ENCODE measurements around the gene CDCP2. TPM values are rescaled to one million over a fixed set of nuclear protein-coding genes. Genes with fewer than 3 reads are reported as not detected.

CDCP2 gene
- total RNA-seq, 1 experiment from 2014 or later = not detected

DNA sequence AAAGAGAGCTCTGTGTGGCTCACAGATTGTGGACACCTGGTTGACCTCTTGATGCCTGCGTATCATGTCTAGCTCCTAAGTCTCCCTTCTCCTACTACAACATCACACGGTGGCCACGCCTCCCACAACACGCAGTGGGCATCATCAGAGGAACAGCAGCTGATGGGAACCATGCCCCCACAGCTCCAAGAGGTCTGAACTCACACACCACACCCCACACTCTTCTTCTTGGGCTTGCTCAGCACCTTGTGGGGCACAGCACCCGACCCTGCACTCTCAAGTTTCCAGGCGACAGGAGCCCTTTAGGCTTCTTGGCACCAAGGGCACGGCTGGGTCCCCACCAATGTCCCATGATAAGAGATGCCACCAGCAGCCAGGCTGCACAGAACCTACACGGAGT lies 18.8 kb upstream of the CDCP2 start:
- no peak overlapping the region for H3K9ac ChIP-seq (ENCODE audit: low read length)
- no TSS peak for BruUV-seq (replicated peaks)
- no peak overlapping the region for H3K27ac ChIP-seq (ENCODE audit: low read length)
- POLR2A ChIA-PET (ENCODE audit: unreplicated experiment) = no interaction called here
- H3K27me3 ChIP-seq (ENCODE audit: low read length) = no peaks in the 10 kb centered on the region
- ATAC-seq (no peak), DNase-seq (no peak)
- no peaks in the 10 kb centered on the region for H3K9me3 ChIP-seq (ENCODE audit: low read length)
- peaks cover 6% of the 10 kb centered on the region; the same call in 1 of the 2 replicates for H3K4me1 ChIP-seq (ENCODE audit: insufficient read depth, low read length)
- no peak overlapping the region for H3K4me2 ChIP-seq (ENCODE audit: low read length)
- H3F3A ChIP-seq (ENCODE audit: low read length, unreplicated experiment) = no peaks in the 10 kb centered on the region
- H4K20me1 ChIP-seq (ENCODE audit: low read length) = no peaks in the 10 kb centered on the region
- no peak overlapping the region for H2AFZ ChIP-seq (ENCODE audit: low read length)
- H3K36me3 ChIP-seq (ENCODE audit: low read depth, low read length) = no peaks in the 10 kb centered on the region
- intact Hi-C loops (cut with micrococcal nuclease) = no loop called here
- no peaks in the 10 kb centered on the region for H3K9me2 ChIP-seq (replicated peaks; ENCODE audit: low read length)
- CTCF ChIA-PET = no interaction called here
- H3K4me3 ChIP-seq (ENCODE audit: low read length) = no peak overlapping the region
- TF ChIP-seq EZH2 (IDR thresholded peaks at IDR 0.05; ENCODE audit: low read length, unreplicated experiment) (no peak), EZH2phosphoT487 (IDR thresholded peaks at IDR 0.05; ENCODE audit: borderline replicate concordance, low read length) (no peak)
- TF ChIP-seq, protein P1, sequence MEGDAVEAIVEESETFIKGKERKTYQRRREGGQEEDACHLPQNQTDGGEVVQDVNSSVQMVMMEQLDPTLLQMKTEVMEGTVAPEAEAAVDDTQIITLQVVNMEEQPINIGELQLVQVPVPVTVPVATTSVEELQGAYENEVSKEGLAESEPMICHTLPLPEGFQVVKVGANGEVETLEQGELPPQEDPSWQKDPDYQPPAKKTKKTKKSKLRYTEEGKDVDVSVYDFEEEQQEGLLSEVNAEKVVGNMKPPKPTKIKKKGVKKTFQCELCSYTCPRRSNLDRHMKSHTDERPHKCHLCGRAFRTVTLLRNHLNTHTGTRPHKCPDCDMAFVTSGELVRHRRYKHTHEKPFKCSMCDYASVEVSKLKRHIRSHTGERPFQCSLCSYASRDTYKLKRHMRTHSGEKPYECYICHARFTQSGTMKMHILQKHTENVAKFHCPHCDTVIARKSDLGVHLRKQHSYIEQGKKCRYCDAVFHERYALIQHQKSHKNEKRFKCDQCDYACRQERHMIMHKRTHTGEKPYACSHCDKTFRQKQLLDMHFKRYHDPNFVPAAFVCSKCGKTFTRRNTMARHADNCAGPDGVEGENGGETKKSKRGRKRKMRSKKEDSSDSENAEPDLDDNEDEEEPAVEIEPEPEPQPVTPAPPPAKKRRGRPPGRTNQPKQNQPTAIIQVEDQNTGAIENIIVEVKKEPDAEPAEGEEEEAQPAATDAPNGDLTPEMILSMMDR (conservative IDR thresholded peaks at IDR 0.05; ENCODE audit: low read depth, low read length) = no peak
- no peaks in the 10 kb centered on the region for H3K79me2 ChIP-seq (ENCODE audit: low read length)

DNA sequence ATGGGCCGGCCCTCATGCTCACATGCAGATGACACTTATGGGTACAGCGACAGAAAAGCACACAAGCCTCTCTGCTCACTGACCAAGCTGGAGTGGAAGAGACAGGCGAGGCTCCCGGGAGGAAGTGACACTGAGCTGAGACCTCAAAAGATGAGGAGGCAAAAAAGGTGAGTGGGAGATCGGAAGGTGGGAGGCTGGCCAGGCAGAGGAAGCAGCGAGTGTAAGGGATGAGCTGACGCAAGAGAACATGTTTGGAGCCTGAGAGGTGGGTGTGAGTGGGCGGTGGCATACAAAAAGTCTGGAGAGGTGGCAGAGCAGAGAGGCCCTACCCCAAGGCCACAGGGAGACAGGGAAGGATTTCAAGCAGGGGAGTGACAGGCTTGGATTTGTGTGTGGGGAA lies 18.2 kb upstream of the CDCP2 start:
- H3K9me2 ChIP-seq (replicated peaks; ENCODE audit: low read length) = no peaks in the 10 kb centered on the region
- no peaks in the 10 kb centered on the region for H4K20me1 ChIP-seq (ENCODE audit: low read length)
- ATAC-seq (no peak), DNase-seq (no peak)
- no peaks in the 10 kb centered on the region for H3K79me2 ChIP-seq (ENCODE audit: low read length)
- H3K4me1 ChIP-seq (ENCODE audit: insufficient read depth, low read length) = peaks cover 6% of the 10 kb centered on the region; the same call in 1 of the 2 replicates
- H3K4me3 ChIP-seq (ENCODE audit: low read length) = no peak overlapping the region
- H3K9me3 ChIP-seq (ENCODE audit: low read length) = no peaks in the 10 kb centered on the region
- no peak overlapping the region for H3K4me2 ChIP-seq (ENCODE audit: low read length)
- CTCF ChIA-PET = no interaction called here
- no peaks in the 10 kb centered on the region for H3F3A ChIP-seq (ENCODE audit: low read length, unreplicated experiment)
- H3K27me3 ChIP-seq (ENCODE audit: low read length) = no peaks in the 10 kb centered on the region
- H3K9ac ChIP-seq (ENCODE audit: low read length) = no peak overlapping the region
- no peaks in the 10 kb centered on the region for H3K36me3 ChIP-seq (ENCODE audit: low read depth, low read length)
- no peak overlapping the region for H2AFZ ChIP-seq (ENCODE audit: low read length)
- POLR2A ChIA-PET (ENCODE audit: unreplicated experiment) = no interaction called here
- H3K27ac ChIP-seq (ENCODE audit: low read length) = no peak overlapping the region
- BruUV-seq (replicated peaks) = no TSS peak
- intact Hi-C loops (cut with micrococcal nuclease) = no loop called here
- TF ChIP-seq EZH2phosphoT487 (IDR thresholded peaks at IDR 0.05; ENCODE audit: borderline replicate concordance, low read length) = no peak
- TF ChIP-seq EZH2 (IDR thresholded peaks at IDR 0.05; ENCODE audit: low read length, unreplicated experiment) = no peak
- TF ChIP-seq, protein P1 (conservative IDR thresholded peaks at IDR 0.05; ENCODE audit: low read depth, low read length) = no peak

DNA sequence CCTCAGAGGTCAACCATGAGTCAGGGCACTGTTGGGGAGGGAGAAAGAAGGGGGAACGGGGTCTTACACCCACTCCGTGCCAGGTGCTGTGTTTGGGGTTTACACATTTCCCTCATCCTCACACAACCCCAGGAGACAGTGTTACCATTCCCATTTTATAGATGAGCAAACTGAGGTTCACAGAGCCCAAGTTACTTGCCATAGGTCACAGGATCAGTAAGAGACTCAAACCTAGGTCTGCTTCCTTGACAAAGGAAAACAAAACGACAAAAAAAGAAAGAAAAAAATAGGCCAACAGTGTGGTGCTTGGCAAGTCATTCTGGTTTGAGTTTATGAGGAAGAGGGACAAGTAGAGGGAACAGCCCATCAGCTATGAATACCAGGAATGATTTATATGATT lies 16.3 kb upstream of the CDCP2 start:
- no peak overlapping the region for H3K9ac ChIP-seq (ENCODE audit: low read length)
- no peaks in the 10 kb centered on the region for H3F3A ChIP-seq (ENCODE audit: low read length, unreplicated experiment)
- intact Hi-C loops (cut with micrococcal nuclease) = no loop called here
- no peaks in the 10 kb centered on the region for H4K20me1 ChIP-seq (ENCODE audit: low read length)
- BruUV-seq (replicated peaks) = no TSS peak
- H3K9me2 ChIP-seq (replicated peaks; ENCODE audit: low read length) = no peaks in the 10 kb centered on the region
- H3K27me3 ChIP-seq (ENCODE audit: low read length) = no peaks in the 10 kb centered on the region
- no peaks in the 10 kb centered on the region for H3K79me2 ChIP-seq (ENCODE audit: low read length)
- ChIA-PET POLR2A (ENCODE audit: unreplicated experiment) (no interaction called here), CTCF (no interaction called here)
- DNase-seq (no peak), ATAC-seq (no peak)
- no peaks in the 10 kb centered on the region for H3K36me3 ChIP-seq (ENCODE audit: low read depth, low read length)
- TF ChIP-seq EZH2phosphoT487 (IDR thresholded peaks at IDR 0.05; ENCODE audit: borderline replicate concordance, low read length) (no peak), EZH2 (IDR thresholded peaks at IDR 0.05; ENCODE audit: low read length, unreplicated experiment) (no peak)
- TF ChIP-seq, protein P1 (conservative IDR thresholded peaks at IDR 0.05; ENCODE audit: low read depth, low read length) = no peak
- no peak overlapping the region for H3K4me2 ChIP-seq (ENCODE audit: low read length)
- no peaks in the 10 kb centered on the region for H3K9me3 ChIP-seq (ENCODE audit: low read length)
- no peak overlapping the region for H2AFZ ChIP-seq (ENCODE audit: low read length)
- peaks cover 6% of the 10 kb centered on the region; the same call in 1 of the 2 replicates for H3K4me1 ChIP-seq (ENCODE audit: insufficient read depth, low read length)
- no peak overlapping the region for H3K4me3 ChIP-seq (ENCODE audit: low read length)
- no peak overlapping the region for H3K27ac ChIP-seq (ENCODE audit: low read length)

Data from PC-3 (cell line).